Measurements from ENCODE around the gene COPZ2.

DNA sequence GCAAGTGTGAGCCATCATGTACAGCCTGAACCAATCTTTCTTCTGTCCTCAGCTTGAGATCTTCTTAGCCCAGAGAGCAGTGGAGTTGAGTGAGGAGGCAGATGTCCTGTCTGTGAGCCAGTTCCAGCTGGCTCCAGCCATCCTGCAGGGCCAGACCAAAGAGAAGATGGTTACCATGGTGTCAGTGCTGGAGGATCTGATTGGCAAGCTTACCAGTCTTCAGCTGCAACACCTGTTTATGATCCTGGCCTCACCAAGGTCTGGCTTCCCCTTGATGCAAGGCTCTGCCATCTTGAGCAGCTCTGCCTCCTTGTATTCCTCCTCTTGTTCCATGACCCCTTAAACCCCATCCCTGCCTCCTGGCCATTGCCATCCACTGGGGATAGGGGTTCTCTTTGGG lies 57.1 kb downstream of the COPZ2 start:
- TF ChIP-seq, protein P1, sequence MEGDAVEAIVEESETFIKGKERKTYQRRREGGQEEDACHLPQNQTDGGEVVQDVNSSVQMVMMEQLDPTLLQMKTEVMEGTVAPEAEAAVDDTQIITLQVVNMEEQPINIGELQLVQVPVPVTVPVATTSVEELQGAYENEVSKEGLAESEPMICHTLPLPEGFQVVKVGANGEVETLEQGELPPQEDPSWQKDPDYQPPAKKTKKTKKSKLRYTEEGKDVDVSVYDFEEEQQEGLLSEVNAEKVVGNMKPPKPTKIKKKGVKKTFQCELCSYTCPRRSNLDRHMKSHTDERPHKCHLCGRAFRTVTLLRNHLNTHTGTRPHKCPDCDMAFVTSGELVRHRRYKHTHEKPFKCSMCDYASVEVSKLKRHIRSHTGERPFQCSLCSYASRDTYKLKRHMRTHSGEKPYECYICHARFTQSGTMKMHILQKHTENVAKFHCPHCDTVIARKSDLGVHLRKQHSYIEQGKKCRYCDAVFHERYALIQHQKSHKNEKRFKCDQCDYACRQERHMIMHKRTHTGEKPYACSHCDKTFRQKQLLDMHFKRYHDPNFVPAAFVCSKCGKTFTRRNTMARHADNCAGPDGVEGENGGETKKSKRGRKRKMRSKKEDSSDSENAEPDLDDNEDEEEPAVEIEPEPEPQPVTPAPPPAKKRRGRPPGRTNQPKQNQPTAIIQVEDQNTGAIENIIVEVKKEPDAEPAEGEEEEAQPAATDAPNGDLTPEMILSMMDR (IDR thresholded peaks at IDR 0.05): no peak
- TF ChIP-seq POLR2A (IDR thresholded peaks at IDR 0.05): no peak
